ENCODE measurements around the gene USP7. TPM values are rescaled to one million over a fixed set of nuclear protein-coding genes. Genes with fewer than 3 reads are reported as not detected.
"Not testable (repeated sequence)": the region's sequence is repeated elsewhere in the genome, so short reads cannot be mapped to it uniquely, and the experiment has no call there.

The USP7 gene
- total RNA-seq, 4 donors from 2014 or later, result 67.9 to 84.7 (median 73.3) TPM

DNA sequence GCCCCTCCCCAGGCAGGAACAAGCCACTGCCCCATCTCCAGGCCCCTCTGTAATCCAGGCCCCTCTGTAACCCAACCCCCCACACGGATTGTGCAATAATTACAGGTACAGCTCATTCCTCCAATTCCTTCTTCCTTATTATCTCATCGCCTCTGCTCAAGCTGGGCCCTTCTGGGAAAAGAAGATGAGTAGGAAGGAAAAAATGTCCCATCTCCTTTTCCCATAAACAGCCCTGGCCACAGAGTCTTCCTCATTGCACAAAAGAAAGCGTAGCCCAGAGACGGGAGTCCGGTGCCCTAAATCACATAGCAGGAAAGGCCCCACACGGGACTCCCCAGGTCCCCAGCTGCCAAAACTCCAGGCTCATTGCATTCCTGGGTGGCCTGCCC is 85.2 kb downstream of the USP7 start:
- Histone ChIP-seq H3K27me3 (peaks cover 0 to 48% (median 7%) of the 10 kb centered on the region in 4 donors), H3K9me3 (no peaks in the 10 kb centered on the region), H3K27ac (replicated peaks in 1 of 4) (no peak overlapping the region), H3K4me3 (no peak overlapping the region), H3K36me3 (no peaks in the 10 kb centered on the region), H3K4me1 (peaks cover 4 to 6% (median 5%) of the 10 kb centered on the region in 4 donors)
- no peak for DNase-seq (ENCODE audit: extremely low spot score)
- WGBS, result 73% methylated on average over 6 of the region's 6 CpGs
- TF ChIP-seq POLR2AphosphoS5 (IDR thresholded peaks at IDR 0.05), result peak in 1 of 2 donors; percentile 18
- no peak for TF ChIP-seq POLR2A (IDR thresholded peaks at IDR 0.05; ENCODE audit: low read depth)
- intact Hi-C loops (cut with DNase I), result loop anchor here (2.0 to 5.0 kb wide), 2 partner anchors 206 to 310 kb away; partner anchors contain the start of gene ABAT

DNA sequence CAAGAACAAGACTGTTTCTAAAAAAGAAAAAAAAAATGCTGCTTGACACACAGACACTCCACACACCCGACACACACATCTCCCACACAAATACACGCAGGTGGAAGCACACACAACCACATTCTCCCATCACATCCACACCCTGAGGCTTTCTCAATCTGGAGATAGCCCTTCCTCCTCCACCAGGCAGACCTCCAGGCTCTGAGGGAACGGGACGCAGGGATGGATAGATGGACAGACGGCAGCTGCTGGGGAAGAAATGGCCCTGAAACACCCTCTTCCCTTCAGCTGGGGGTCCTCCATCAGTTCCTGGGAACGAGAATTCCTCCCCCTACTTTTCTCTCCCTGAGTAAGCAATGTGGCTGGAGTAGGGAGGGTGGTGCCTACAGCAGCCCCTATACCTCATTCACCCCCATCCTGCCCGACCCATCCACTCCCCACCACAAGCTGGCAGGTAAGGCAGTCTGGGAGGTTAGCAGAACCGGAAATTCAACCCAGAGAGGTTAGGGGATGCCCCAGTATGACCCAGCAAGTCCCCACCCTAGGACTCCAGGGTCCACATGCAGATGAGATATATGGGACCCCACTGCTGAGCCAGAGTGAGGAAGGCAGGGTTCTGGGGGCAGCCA is 85.7 kb downstream of the USP7 start:
- no peak for DNase-seq (ENCODE audit: extremely low spot score)
- whole genome bisulfite sequencing, result 74% methylated on average over 6 of the region's 8 CpGs
- H3K27ac ChIP-seq (replicated peaks in 1 of 4), result no peak overlapping the region
- peaks cover 4 to 6% (median 5%) of the 10 kb centered on the region in 4 donors for H3K4me1 ChIP-seq
- H3K36me3 ChIP-seq, result no peaks in the 10 kb centered on the region
- intact Hi-C loops (cut with DNase I), result loop anchor here (2.0 to 5.0 kb wide), 2 partner anchors 206 to 309 kb away; partner anchors contain the start of gene ABAT
- TF ChIP-seq, protein P1, sequence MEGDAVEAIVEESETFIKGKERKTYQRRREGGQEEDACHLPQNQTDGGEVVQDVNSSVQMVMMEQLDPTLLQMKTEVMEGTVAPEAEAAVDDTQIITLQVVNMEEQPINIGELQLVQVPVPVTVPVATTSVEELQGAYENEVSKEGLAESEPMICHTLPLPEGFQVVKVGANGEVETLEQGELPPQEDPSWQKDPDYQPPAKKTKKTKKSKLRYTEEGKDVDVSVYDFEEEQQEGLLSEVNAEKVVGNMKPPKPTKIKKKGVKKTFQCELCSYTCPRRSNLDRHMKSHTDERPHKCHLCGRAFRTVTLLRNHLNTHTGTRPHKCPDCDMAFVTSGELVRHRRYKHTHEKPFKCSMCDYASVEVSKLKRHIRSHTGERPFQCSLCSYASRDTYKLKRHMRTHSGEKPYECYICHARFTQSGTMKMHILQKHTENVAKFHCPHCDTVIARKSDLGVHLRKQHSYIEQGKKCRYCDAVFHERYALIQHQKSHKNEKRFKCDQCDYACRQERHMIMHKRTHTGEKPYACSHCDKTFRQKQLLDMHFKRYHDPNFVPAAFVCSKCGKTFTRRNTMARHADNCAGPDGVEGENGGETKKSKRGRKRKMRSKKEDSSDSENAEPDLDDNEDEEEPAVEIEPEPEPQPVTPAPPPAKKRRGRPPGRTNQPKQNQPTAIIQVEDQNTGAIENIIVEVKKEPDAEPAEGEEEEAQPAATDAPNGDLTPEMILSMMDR (IDR thresholded peaks at IDR 0.05), result no peak
- TF ChIP-seq POLR2A (IDR thresholded peaks at IDR 0.05; ENCODE audit: low read depth), result no peak
- TF ChIP-seq EP300 (IDR thresholded peaks at IDR 0.05), result no peak
- TF ChIP-seq POLR2AphosphoS5 (IDR thresholded peaks at IDR 0.05), result no peak
- H3K4me3 ChIP-seq, result no peak overlapping the region
- H3K9me3 ChIP-seq, result no peaks in the 10 kb centered on the region
- H3K27me3 ChIP-seq, result peaks cover 0 to 43% (median 6%) of the 10 kb centered on the region in 4 donors

DNA sequence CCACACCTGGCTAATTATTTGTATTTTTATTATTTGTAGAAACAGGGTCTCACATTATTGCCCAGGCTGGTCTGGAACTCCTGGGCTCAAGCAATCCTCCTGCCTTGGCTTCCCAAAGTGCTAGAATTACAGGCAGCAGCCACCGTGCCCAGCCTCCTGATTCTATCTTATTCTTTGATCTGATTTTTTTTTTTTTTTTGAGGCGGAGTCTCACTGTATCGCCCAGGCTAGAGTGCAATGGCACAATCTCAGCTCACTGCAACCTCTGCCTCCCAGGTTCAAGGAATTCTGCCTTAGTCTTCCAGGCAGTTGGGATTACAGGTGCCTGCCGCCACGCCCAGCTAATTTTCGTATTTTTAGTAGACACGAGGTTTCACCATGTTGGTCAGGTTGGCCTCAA is 88.4 kb downstream of the USP7 start:
- not testable (repeated sequence) for H3K27ac ChIP-seq (replicated peaks in 1 of 4); H3K36me3 ChIP-seq; H3K4me3 ChIP-seq; H3K9me3 ChIP-seq; DNase-seq (ENCODE audit: extremely low spot score)
- Histone ChIP-seq H3K27me3 (peaks cover 0 to 16% (median 0%) of the 10 kb centered on the region in 4 donors), H3K4me1 (peaks cover 4 to 13% (median 4%) of the 10 kb centered on the region in 4 donors)
- intact Hi-C loops (cut with DNase I), result loop anchor here (5.0 kb wide), 1 partner anchor 203 kb away; the partner anchor contains the start of gene ABAT
- WGBS, result 76% methylated on average over 7 of the region's 7 CpGs

DNA sequence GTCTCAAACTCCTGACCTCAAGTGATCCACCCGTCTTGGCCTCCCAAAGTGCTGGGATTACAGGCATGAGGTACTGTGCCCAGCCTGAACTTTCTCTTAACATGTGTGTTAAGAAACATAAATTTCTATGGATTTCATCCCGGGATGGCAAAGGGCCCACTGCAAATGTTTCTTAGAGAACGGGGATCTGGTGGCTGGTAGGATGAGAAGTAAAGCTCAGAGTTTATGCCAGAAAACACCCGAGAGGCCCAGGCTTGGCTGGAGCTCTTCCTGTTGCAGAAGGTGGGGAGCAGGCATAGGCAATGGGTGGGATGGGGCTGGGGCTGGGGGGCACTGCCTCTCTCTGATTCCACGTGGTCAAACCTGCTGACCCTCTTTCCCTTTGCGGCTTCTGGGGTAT is 89.3 kb downstream of the USP7 start:
- H3K36me3 ChIP-seq, result no peaks in the 10 kb centered on the region
- WGBS, result 51% methylated on average over 6 of the region's 6 CpGs
- peaks cover 0 to 14% (median 4%) of the 10 kb centered on the region in 4 donors for H3K4me1 ChIP-seq
- TF ChIP-seq POLR2A (IDR thresholded peaks at IDR 0.05; ENCODE audit: low read depth) (no peak), EP300 (IDR thresholded peaks at IDR 0.05) (no peak), POLR2AphosphoS5 (IDR thresholded peaks at IDR 0.05) (no peak)
- TF ChIP-seq, protein P1 (IDR thresholded peaks at IDR 0.05), result no peak
- no peak overlapping the region for H3K4me3 ChIP-seq
- no peak overlapping the region for H3K27ac ChIP-seq (replicated peaks in 1 of 4)
- H3K27me3 ChIP-seq, result peaks cover 0 to 9% (median 0%) of the 10 kb centered on the region in 4 donors
- intact Hi-C loops (cut with DNase I), result no loop called here
- H3K9me3 ChIP-seq, result no peaks in the 10 kb centered on the region
- DNase-seq (ENCODE audit: extremely low spot score), result no peak

DNA sequence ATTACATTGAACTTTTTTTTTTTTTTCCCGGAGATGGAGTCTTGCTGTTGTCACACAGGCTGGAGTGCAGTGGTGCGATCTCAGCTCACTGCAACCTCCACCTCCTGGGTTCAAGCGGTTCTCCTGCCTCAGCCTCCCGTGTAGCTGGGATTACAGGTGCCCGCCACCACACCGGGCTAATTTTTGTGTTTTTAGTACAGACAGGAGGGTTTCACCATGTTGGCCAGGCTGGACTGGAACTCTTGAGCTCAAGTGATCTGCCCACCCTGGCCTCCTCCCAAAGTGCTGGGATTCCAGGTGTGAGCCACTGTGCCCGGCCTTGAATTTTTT is 89.9 kb downstream of the USP7 start:
- H3K4me3 ChIP-seq; H3K36me3 ChIP-seq; H3K27ac ChIP-seq (replicated peaks in 1 of 4); H3K27me3 ChIP-seq; intact Hi-C loops (cut with DNase I); H3K9me3 ChIP-seq; DNase-seq (ENCODE audit: extremely low spot score): not testable (repeated sequence)
- H3K4me1 ChIP-seq, result peaks cover 0 to 17% (median 9%) of the 10 kb centered on the region in 4 donors
- 94% methylated on average over 7 of the region's 7 CpGs for WGBS

DNA sequence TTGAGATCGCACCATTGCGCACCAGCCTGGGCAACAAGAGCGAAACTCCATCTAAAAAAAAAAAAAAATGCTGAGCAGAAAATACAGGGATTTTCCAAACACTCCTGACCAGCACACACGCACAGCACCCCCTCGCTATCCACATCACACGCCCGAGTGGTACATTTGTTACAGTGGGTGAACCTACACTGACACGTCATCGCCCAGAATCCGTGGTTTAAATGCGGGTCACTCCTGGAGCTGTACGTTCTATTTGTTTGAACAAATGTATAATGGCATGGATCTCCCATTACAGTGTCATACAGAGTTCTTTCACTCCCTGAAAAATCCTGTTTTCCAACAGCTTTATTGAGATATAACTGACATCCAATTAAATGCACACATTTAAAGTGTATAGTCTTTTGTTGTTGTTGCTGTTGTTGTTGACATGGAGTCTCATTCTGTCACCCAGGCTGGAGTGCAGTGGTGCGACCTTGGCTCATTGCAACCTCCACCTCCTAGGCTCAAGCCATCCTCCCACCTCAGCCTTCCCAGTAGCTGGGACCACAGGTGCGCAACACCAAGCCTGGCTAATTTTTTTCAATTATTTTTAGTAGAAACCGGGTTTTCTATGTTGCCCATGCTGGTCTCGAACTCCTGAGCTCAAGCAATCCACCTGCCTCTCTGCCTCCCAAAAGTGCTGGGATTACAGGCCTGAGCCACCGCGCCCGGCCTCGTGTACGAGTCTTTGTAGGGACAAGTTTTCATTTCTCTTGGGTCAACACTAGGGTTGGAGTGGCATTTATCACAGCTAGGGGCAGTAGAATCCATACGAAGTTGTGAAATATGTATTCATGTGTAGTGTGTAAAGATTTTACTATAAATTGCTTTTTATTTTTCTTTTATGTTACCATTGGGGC is 90.5 kb downstream of the USP7 start:
- no peak overlapping the region for H3K27ac ChIP-seq (replicated peaks in 1 of 4)
- H3K9me3 ChIP-seq, result no peaks in the 10 kb centered on the region
- DNase-seq (ENCODE audit: extremely low spot score), result no peak
- peaks cover 0 to 17% (median 11%) of the 10 kb centered on the region in 4 donors for H3K4me1 ChIP-seq
- WGBS, result 87% methylated on average over 22 of the region's 22 CpGs
- TF ChIP-seq POLR2AphosphoS5 (IDR thresholded peaks at IDR 0.05) (no peak), POLR2A (IDR thresholded peaks at IDR 0.05; ENCODE audit: low read depth) (no peak), EP300 (IDR thresholded peaks at IDR 0.05) (no peak)
- TF ChIP-seq, protein P1 (IDR thresholded peaks at IDR 0.05), result no peak
- peaks cover 0 to 9% (median 0%) of the 10 kb centered on the region in 4 donors for H3K27me3 ChIP-seq
- no peaks in the 10 kb centered on the region for H3K36me3 ChIP-seq
- intact Hi-C loops (cut with DNase I), result no loop called here
- no peak overlapping the region for H3K4me3 ChIP-seq

All from esophagus muscularis mucosa (tissue), 4 donors.